HepG2 (cell line): ENCODE data around the gene SCYGR5. TPM values are rescaled to one million over a fixed set of nuclear protein-coding genes. Genes with fewer than 3 reads are reported as not detected.

Experiments used
- ATAC-seq: fragments of 200-7000 bp; cut with Tn5 transposase; 3 replicates; pipeline ENCODE4 v1.9.1; 2020; ENCODE audit warnings: mild to moderate bottlenecking, moderate library complexity
- BruUV-seq: library from RNA; stranded (reverse); fragments of 400-500 nt; replicated peaks from 2 replicates; lab custom pipeline; 2021; lab: Mats Ljungman, UMichigan
- CTCF ChIA-PET: fragments of 300-600 bp; formaldehyde crosslinking; extraction: SDS; loops from one replicate; lab custom pipeline; 2021; ENCODE audit warnings: low total read pairs, inconsistent platforms, low intra/inter-chr PET ratio; lab: Yijun Ruan, JAX
- POLR2A ChIA-PET: fragments of 350-600 bp; sonication (Branson Sonifier 250); formaldehyde crosslinking; loops from one replicate; lab custom pipeline; 2020; ENCODE audit warnings: antibody characterized with exemption, inconsistent platforms; lab: Yijun Ruan, JAX
- DNase-seq: peaks from one replicate; pipeline ENCODE4 v3.0.0-alpha.2; 2015; ENCODE audit warnings: low spot score
- FAIRE-seq: peaks from 3 replicates; lab custom pipeline; 2011; peaks lifted over from hg19 to GRCh38; lab: Jason Lieb, UNC
- H2AFZ ChIP-seq: one replicate; pipeline ENCODE4 v1.6.1; 2011; ENCODE audit warnings: low read length, inconsistent platforms
- H3K27ac ChIP-seq: fragments of 300-600 bp; 3 replicates; pipeline ENCODE4 v1.8.0; 2011; ENCODE audit warnings: mixed run types, mild to moderate bottlenecking, mixed read lengths, low read length, inconsistent platforms; ENCODE audit not compliant: insufficient read depth; ENCODE audit errors: extremely low read length
- H3K27me3 ChIP-seq, 2 experiments: fragments of 200-600 bp in 1 of 2; 2 replicates in 1 of 2; 3 replicates in 1 of 2; pipeline versions ENCODE4 v1.6.0 to v1.8.0; 2011; ENCODE audit warnings: low read length in 2 of 2, mild to moderate bottlenecking in 2 of 2, moderate library complexity in 2 of 2, inconsistent platforms in 1 of 2; ENCODE audit not compliant: insufficient read depth in 2 of 2, control insufficient read depth in 1 of 2
- H3K36me3 ChIP-seq, 2 experiments: fragments of 200-600 bp in 1 of 2; replicated peaks in 1 of 2; 2 replicates in 1 of 2; 3 replicates in 1 of 2; pipeline versions ENCODE4 v1.5.1 to v1.8.0; 2011; ENCODE audit warnings: low read length in 2 of 2, inconsistent platforms in 1 of 2; ENCODE audit not compliant: insufficient read depth in 2 of 2, control insufficient read depth in 1 of 2
- H3K4me1 ChIP-seq: 2 replicates; pipeline ENCODE4 v1.5.1; 2012; ENCODE audit warnings: low read length, inconsistent platforms; ENCODE audit not compliant: insufficient read depth
- H3K4me2 ChIP-seq: 2 replicates; pipeline ENCODE4 v1.6.0; 2011; ENCODE audit warnings: low read depth, low read length, inconsistent platforms
- H3K4me3 ChIP-seq, 3 experiments: fragments of 200-600 bp in 1 of 3; sonication (generic), shearing (Covaris generic) in 1 of 3; replicated peaks in 1 of 3; 2 replicates each; pipeline ENCODE4 v1.5.1; 2011 to 2016; ENCODE audit warnings: low read length in 3 of 3, inconsistent platforms in 2 of 3, low read depth in 2 of 3, mild to moderate bottlenecking in 2 of 3, control low read depth in 1 of 3, mixed read lengths in 1 of 3; ENCODE audit not compliant: insufficient read depth in 1 of 3
- H3K79me2 ChIP-seq: one replicate; pipeline ENCODE4 v1.6.1; 2011; ENCODE audit warnings: low read length, inconsistent platforms; ENCODE audit not compliant: insufficient read depth
- H3K9ac ChIP-seq: 2 replicates; pipeline ENCODE4 v1.6.0; 2011; ENCODE audit warnings: mild to moderate bottlenecking, low read depth, low read length, inconsistent platforms; ENCODE audit not compliant: insufficient read depth
- H3K9me3 ChIP-seq: 2 replicates; pipeline ENCODE4 v1.5.1; 2012; ENCODE audit warnings: mild to moderate bottlenecking, low read length
- H4K20me1 ChIP-seq: 2 replicates; pipeline ENCODE4 v1.6.0; 2011; ENCODE audit warnings: inconsistent platforms, mild to moderate bottlenecking, low read length, moderate library complexity; ENCODE audit not compliant: insufficient read depth
- CEBPB ChIP-seq: IDR thresholded peaks from 2 replicates; pipeline ENCODE4 v1.6.1; 2011; ENCODE audit warnings: low read depth, low read length, improper control_type of control experiment, borderline replicate concordance
- CEBPG ChIP-seq: IDR thresholded peaks from 2 replicates; pipeline ENCODE4 v1.6.1; 2016
- EP300 ChIP-seq, 3 experiments: sonication (generic) in 1 of 3; formaldehyde crosslinking in 1 of 3; IDR thresholded peaks; 2 replicates each; pipeline versions ENCODE4 v1.5.1 to v1.6.1; 2011 to 2020; ENCODE audit warnings: low read depth in 2 of 3, low read length in 2 of 3, borderline replicate concordance in 1 of 3, improper control_type of control experiment in 1 of 3, mild to moderate bottlenecking in 1 of 3, missing genetic modification reagents in 1 of 3, moderate library complexity in 1 of 3
- LCORL ChIP-seq, 2 experiments: fragments of 450-650 bp in 1 of 2; sonication (generic) in 1 of 2; formaldehyde crosslinking in 1 of 2; IDR thresholded peaks; 2 replicates each; pipeline versions ENCODE4 v1.5.0 to v1.6.1; 2017 to 2020; ENCODE audit warnings: antibody characterized with exemption in 1 of 2, missing genetic modification reagents in 1 of 2
- NFYB ChIP-seq: sonication (generic); formaldehyde crosslinking; IDR thresholded peaks from 2 replicates; pipeline ENCODE4 v1.4.0; 2020; ENCODE audit warnings: missing genetic modification reagents
- ZNF264 ChIP-seq: sonication (generic); formaldehyde crosslinking; IDR thresholded peaks from 2 replicates; pipeline ENCODE4 v1.4.0; 2020; ENCODE audit warnings: missing genetic modification reagents
- WGBS: methylation state at CpG from one replicate; pipeline ENCODE4 v1.1.6; 2017; ENCODE audit warnings: low lambda C conversion rate; 5-methylcytosine and 5-hydroxymethylcytosine counted together
- in situ Hi-C: cut with HindIII; loops from 2 replicates; pipeline ENCODE4 v1.10.0; 2017; ENCODE audit warnings: low pct_unique_long_range_greater_than_20kb; ENCODE audit not compliant: extremely low pct_ligation_motif_present
- intact Hi-C: fragments of 100-400 bp; cut with micrococcal nuclease; formaldehyde crosslinking; loops from one replicate; pipeline ENCODE4 v1.10.0; 2022; ENCODE audit not compliant: unreplicated experiment
- polyA plus RNA-seq, 8 experiments: library from polyadenylated mRNA; depleted of rRNA in 3 of 8; stranded (reverse) in 7 of 8; unstranded in 1 of 8; fragments of >200 nt; fragmentation: Illumina TruSeq in 4 of 8; extraction: Trizol in 4 of 8; gene quantifications; 2 replicates each; pipeline versions ENCODE4 v1.2.1 to v1.2.3, GENCODE V29; 2011 to 2016; ENCODE audit warnings: low read depth in 4 of 8, missing spikeins in 1 of 8, mixed read lengths in 1 of 8; ENCODE audit not compliant: insufficient read depth in 1 of 8
- total RNA-seq, 5 experiments: library from RNA; depleted of rRNA; stranded (reverse); fragments of >200 nt; fragmentation: Illumina TruSeq; extraction: Trizol; gene quantifications; 2 replicates each; pipeline ENCODE4 v1.2.3, GENCODE V29; 2016; ENCODE audit warnings: low read depth in 1 of 5
- TF ChIP-seq, protein P1 (sequence below): sonication (generic); formaldehyde crosslinking; IDR thresholded peaks from 2 replicates; pipeline ENCODE4 v1.8.1; 2022; ENCODE audit warnings: mild to moderate bottlenecking, missing genetic modification reagents
- TF ChIP-seq, protein P2 (sequence below): IDR thresholded peaks from 2 replicates; pipeline ENCODE4 v1.6.1; 2012; ENCODE audit warnings: inconsistent platforms

The SCYGR5 gene
- total and polyA plus RNA-seq, 2 of the 13 experiments (the other 11 are each of a cell fraction or from before 2014, with no cell fraction given), result not detected

DNA sequence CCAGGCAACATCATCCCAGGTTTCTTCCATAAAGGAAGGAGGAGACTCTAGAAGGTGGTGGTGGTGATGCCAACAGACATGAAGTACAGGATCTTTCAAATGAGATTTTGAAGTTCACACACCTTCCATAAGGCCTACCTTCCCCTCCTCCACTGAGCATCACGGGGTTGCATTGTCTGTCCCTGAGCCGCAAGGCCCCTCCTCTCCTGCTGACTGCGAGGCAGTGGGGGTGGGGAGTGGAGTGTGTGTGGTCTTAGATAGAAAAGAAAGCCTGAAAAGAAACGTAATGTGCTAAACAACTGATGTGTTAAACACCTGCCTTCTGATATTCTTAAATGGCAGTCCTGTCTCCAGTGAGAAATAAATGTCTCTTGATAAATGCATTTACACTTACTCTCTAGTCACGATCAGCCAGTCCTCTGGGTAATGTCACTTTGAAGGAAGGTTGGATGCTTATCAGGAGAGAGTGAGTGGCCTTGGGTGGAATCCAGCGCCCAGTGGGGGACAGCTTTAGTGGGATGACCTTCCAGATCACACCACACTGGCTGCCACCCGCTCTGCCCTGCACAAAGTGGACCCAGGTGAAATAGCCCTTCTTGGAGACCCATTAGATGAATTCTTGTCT lies 5.5 kb upstream of the SCYGR5 start:
- TF ChIP-seq, protein P1, sequence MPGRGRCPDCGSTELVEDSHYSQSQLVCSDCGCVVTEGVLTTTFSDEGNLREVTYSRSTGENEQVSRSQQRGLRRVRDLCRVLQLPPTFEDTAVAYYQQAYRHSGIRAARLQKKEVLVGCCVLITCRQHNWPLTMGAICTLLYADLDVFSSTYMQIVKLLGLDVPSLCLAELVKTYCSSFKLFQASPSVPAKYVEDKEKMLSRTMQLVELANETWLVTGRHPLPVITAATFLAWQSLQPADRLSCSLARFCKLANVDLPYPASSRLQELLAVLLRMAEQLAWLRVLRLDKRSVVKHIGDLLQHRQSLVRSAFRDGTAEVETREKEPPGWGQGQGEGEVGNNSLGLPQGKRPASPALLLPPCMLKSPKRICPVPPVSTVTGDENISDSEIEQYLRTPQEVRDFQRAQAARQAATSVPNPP (CRISPR knock-in tag), result no peak
- TF ChIP-seq ZNF264 (CRISPR knock-in tag), result no peak
- no peak for TF ChIP-seq LCORL (IDR thresholded peaks at IDR 0.05)
- no peak for TF ChIP-seq LCORL (CRISPR knock-in tag; IDR thresholded peaks at IDR 0.05)
- Histone ChIP-seq H3K79me2 (no peaks in the 10 kb centered on the region), H3K9ac (no peak overlapping the region), H3K4me2 (peak overlapping the region; percentile 20; the same call in 1 of the 2 replicates), H3K27ac (no peak overlapping the region), H3K4me1 (peaks cover 23% of the 10 kb centered on the region), H4K20me1 (no peaks in the 10 kb centered on the region), H3K27me3 (no peaks in the 10 kb centered on the region), H3K36me3 (no peaks in the 10 kb centered on the region), H3K4me3 (no peak overlapping the region), H2AFZ (no peak overlapping the region), H3K9me3 (no peaks in the 10 kb centered on the region)
- ChIA-PET CTCF (no interaction called here), POLR2A (no interaction called here)
- intact Hi-C loops, result no loop called here
- WGBS, result 27% methylated on average over 7 of the region's 7 CpGs
- no TSS peak for BruUV-seq
- FAIRE-seq (no peak), DNase-seq (no peak), ATAC-seq (no peak; the same call in 2 of the 3 replicates)
- in situ Hi-C loops, result loop anchor here (5.0 kb wide), 1 partner anchor 106 kb away; no protein-coding TSS in a partner anchor

DNA sequence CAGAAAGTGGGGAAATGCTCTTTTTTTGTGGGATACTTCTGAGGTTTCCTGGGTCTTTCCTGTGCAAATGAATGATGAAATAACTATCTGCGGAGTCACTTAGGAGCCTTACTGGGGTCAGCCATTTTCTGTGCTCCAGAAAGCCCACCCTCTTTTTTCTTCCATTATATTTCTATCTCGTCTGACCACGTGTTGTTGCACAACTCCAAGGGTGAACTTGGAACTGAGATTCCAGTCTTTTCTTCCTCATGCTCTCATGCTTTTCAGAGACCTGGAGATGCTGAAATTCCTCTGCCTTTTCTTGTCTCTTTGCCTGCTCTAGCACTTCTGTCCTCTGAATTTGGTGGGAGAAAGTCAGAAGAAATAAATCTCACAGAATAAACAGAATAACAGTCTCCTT lies 4.8 kb upstream of the SCYGR5 start:
- Histone ChIP-seq H3K27ac (no peak overlapping the region), H3K79me2 (no peaks in the 10 kb centered on the region), H2AFZ (no peak overlapping the region), H3K4me2 (no peak overlapping the region), H3K9ac (no peak overlapping the region), H3K4me3 (no peak overlapping the region), H3K36me3 (no peaks in the 10 kb centered on the region), H4K20me1 (no peaks in the 10 kb centered on the region), H3K27me3 (no peaks in the 10 kb centered on the region), H3K4me1 (peaks cover 23% of the 10 kb centered on the region), H3K9me3 (no peaks in the 10 kb centered on the region)
- ATAC-seq (no peak), DNase-seq (no peak), FAIRE-seq (no peak)
- TF ChIP-seq, protein P2, sequence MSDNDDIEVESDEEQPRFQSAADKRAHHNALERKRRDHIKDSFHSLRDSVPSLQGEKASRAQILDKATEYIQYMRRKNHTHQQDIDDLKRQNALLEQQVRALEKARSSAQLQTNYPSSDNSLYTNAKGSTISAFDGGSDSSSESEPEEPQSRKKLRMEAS, result peak; percentile 58; the same call in 1 of the 2 replicates
- TF ChIP-seq NFYB (CRISPR knock-in tag) (no peak), CEBPG (CRISPR knock-in tag) (peak; percentile 64), CEBPB (peak; percentile 66; the same call in 1 of the 2 replicates), EP300 (IDR thresholded peaks at IDR 0.05; ENCODE audit: low read depth in 2 of 2, low read length in 2 of 2) (no peak), EP300 (CRISPR knock-in tag; IDR thresholded peaks at IDR 0.05; ENCODE audit: borderline replicate concordance) (no peak)
- in situ Hi-C loops, result loop anchor here (5.0 kb wide), 1 partner anchor 105 kb away; no protein-coding TSS in a partner anchor
- ChIA-PET POLR2A (no interaction called here), CTCF (no interaction called here)
- BruUV-seq, result no TSS peak
- intact Hi-C loops, result no loop called here
- WGBS, result 19% methylated on average over 3 of the region's 3 CpGs
